PFSK-1 (cell line): ENCODE measurements around the gene HYAL1.

Experiments used
- FOXP2 ChIP-seq: optimal IDR thresholded peaks from 2 replicates; pipeline ENCODE3; 2011; ENCODE audit warnings: borderline replicate concordance, control low read depth, inconsistent platforms; ENCODE audit not compliant: insufficient read depth; ENCODE audit errors: extremely low read length, extremely low read depth
- POLR2AphosphoS5 ChIP-seq: IDR thresholded peaks from 2 replicates; pipeline ENCODE4 v1.6.1; 2012; ENCODE audit warnings: low read depth, mild to moderate bottlenecking, control low read depth, low read length, moderate library complexity
- SIN3A ChIP-seq: IDR thresholded peaks from 2 replicates; pipeline ENCODE4 v1.6.1; 2012; ENCODE audit warnings: mild to moderate bottlenecking, low read length, moderate library complexity, borderline replicate concordance; ENCODE audit not compliant: insufficient read depth
- TAF1 ChIP-seq: IDR thresholded peaks from 2 replicates; pipeline ENCODE4 v1.6.1; 2012; ENCODE audit warnings: low read length, control low read depth, borderline replicate concordance; ENCODE audit not compliant: insufficient read depth
- TF ChIP-seq, protein P1 (sequence below), 2 experiments: IDR thresholded peaks; 2 replicates each; pipeline versions ENCODE4 v1.6.1 to v1.8.0; 2011 to 2012; ENCODE audit warnings: low read depth in 2 of 2, low read length in 2 of 2, control low read depth in 1 of 2, inconsistent platforms in 1 of 2, mild to moderate bottlenecking in 1 of 2, moderate library complexity in 1 of 2; ENCODE audit not compliant: insufficient read depth in 1 of 2

Gene HYAL1

DNA sequence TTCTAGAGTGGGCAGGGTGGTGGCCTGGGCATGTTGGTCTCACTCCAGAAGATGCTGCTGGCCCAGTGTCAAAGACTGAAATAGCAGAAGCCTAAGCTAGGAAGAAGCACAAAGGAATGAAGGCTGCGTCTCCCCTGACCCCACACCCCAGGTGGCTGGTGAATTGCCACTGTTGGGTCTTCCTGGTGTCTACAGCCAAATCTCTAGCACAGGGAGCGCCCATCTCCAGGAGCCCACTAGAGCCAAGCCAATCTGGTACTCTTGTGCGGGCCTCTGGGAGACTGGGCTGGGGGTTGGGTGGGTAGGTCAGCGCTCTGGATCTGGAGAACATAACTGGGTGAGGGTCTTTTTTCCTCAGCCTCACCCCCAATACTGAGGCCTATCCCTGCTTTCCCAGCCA lies 23.8 kb upstream of the HYAL1 start:
- TF ChIP-seq, protein P1, sequence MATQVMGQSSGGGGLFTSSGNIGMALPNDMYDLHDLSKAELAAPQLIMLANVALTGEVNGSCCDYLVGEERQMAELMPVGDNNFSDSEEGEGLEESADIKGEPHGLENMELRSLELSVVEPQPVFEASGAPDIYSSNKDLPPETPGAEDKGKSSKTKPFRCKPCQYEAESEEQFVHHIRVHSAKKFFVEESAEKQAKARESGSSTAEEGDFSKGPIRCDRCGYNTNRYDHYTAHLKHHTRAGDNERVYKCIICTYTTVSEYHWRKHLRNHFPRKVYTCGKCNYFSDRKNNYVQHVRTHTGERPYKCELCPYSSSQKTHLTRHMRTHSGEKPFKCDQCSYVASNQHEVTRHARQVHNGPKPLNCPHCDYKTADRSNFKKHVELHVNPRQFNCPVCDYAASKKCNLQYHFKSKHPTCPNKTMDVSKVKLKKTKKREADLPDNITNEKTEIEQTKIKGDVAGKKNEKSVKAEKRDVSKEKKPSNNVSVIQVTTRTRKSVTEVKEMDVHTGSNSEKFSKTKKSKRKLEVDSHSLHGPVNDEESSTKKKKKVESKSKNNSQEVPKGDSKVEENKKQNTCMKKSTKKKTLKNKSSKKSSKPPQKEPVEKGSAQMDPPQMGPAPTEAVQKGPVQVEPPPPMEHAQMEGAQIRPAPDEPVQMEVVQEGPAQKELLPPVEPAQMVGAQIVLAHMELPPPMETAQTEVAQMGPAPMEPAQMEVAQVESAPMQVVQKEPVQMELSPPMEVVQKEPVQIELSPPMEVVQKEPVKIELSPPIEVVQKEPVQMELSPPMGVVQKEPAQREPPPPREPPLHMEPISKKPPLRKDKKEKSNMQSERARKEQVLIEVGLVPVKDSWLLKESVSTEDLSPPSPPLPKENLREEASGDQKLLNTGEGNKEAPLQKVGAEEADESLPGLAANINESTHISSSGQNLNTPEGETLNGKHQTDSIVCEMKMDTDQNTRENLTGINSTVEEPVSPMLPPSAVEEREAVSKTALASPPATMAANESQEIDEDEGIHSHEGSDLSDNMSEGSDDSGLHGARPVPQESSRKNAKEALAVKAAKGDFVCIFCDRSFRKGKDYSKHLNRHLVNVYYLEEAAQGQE (IDR thresholded peaks at IDR 0.05; ENCODE audit: insufficient read depth in 1 of 2, low read depth in 2 of 2, low read length in 2 of 2), result no peak
- no peak for TF ChIP-seq FOXP2
- no peak for TF ChIP-seq POLR2AphosphoS5
- no peak for TF ChIP-seq SIN3A
- TF ChIP-seq TAF1, result no peak

DNA sequence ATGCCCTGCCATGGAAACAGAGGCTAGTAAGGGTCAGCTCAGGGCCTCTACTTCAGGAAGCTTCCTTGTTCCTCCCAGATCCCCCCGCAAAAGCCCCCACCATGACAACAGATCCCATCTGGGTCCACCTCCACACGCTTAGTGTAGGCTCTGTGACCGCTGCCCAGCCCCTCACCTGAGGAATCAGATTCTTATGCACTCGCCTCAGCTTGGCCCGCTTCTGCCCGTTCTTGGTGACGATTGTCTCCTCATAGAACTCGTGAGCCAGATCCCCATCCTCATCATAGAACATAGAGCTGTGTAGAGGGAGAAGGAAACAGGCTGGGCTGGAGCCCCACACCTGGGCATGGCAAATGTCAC lies 22.8 kb upstream of the HYAL1 start:
- TF ChIP-seq FOXP2 (no peak), SIN3A (no peak), TAF1 (no peak), POLR2AphosphoS5 (no peak)
- TF ChIP-seq, protein P1 (IDR thresholded peaks at IDR 0.05; ENCODE audit: insufficient read depth in 1 of 2, low read depth in 2 of 2, low read length in 2 of 2), result no peak

DNA sequence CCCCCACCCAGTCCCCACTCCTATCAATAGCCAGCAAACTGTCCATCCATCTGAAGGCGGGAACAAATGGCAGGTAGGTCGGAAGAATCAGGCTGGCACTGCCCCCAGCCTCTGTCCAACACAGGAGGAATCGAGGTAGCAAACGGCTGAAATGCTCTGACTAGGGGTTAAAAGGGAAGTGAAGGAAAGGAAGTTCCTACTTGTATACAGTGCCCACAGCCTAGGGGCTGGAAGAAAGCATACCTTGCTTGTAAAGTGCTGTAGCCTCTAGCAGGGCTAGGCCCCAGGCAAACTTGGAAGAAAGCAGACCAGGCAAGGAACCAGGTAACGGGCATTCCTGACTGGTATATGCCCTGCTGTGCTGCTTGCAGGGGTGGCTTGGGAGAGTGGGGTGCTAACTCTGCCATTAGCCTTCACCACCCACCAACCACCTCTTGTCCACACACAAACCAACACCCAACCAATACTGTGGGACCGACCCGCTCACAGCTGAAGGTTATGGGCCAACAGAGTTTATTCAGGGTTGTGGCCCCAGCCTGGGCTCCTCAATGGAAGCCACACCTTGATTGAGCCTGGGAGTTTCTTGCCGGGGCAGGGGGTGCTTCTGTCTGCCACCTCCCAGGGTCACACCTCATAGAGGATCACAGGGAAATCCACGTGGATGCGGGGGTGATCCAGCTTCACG lies 22.3 kb upstream of the HYAL1 start:
- TF ChIP-seq FOXP2, result no peak
- TF ChIP-seq, protein P1 (IDR thresholded peaks at IDR 0.05; ENCODE audit: insufficient read depth in 1 of 2, low read depth in 2 of 2, low read length in 2 of 2), result no peak
- no peak for TF ChIP-seq POLR2AphosphoS5
- TF ChIP-seq TAF1, result no peak
- no peak for TF ChIP-seq SIN3A

DNA sequence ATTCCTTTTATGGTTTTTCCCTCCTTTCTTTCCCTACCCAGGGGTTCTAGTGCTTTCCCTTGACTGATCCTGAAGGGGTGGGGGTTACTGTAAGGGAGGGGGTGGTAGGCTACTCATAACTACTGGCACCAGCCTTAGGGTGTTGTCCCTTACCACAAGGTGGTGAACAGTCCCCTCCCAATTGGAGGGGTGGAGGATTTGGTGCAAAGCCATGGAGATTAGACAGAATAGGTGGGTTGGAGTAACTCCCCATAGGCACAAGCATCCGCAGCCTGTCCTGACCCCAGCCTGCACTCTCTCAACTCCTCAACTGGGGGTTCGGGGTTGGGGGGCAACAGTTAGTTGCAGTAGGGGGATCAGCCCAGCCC lies 21.7 kb upstream of the HYAL1 start:
- no peak for TF ChIP-seq SIN3A
- TF ChIP-seq POLR2AphosphoS5, result no peak
- no peak for TF ChIP-seq FOXP2
- no peak for TF ChIP-seq TAF1
- TF ChIP-seq, protein P1 (IDR thresholded peaks at IDR 0.05; ENCODE audit: insufficient read depth in 1 of 2, low read depth in 2 of 2, low read length in 2 of 2), result no peak
